Activated T-helper 17 cell treated with anti-CD3 and anti-CD28 coated beads, Interleukin-2, amount 50 U/mL, for 72 hours (primary cell): ENCODE measurements around the gene MCF2L. TPM values are rescaled to one million over a fixed set of nuclear protein-coding genes. Genes with fewer than 3 reads are reported as not detected.

Experiments used
- ATAC-seq: fragments of 150-1000 bp; cut with Tn5 transposase; replicated peaks from 2 replicates; pipeline ENCODE4 v1.10.0; 2021; ENCODE audit warnings: mild to moderate bottlenecking, moderate library complexity
- H3K27ac Mint-ChIP-seq: one replicate; pipeline ENCODE4 v1.8.0; 2022; ENCODE audit warnings: mixed read lengths
- H3K27me3 Mint-ChIP-seq: one replicate; pipeline ENCODE4 v1.8.0; 2022; ENCODE audit warnings: mixed read lengths
- H3K36me3 Mint-ChIP-seq: one replicate; pipeline ENCODE4 v1.8.0; 2022; ENCODE audit warnings: low read depth, mild to moderate bottlenecking, mixed read lengths
- H3K4me1 Mint-ChIP-seq: one replicate; pipeline ENCODE4 v1.8.0; 2022; ENCODE audit warnings: mixed read lengths
- H3K4me3 Mint-ChIP-seq: one replicate; pipeline ENCODE4 v1.8.0; 2022; ENCODE audit warnings: mild to moderate bottlenecking, mixed read lengths
- H3K9me3 Mint-ChIP-seq: one replicate; pipeline ENCODE4 v1.8.0; 2022; ENCODE audit warnings: mixed read lengths
- total RNA-seq, 2 donors: library from RNA; stranded (reverse); gene quantifications; one replicate each; pipeline ENCODE4 v1.2.3, GENCODE V29; 2022

Gene MCF2L
- total RNA-seq, 2 donors from 2014 or later: 2.0 to 3.0 TPM

GRCh38 chr13:112955271-112955937 lies 13.6 kb upstream of the MCF2L start:
- H3K27me3 Mint-ChIP-seq: peaks cover 4% of the 10 kb centered on the region
- no peak overlapping the region for H3K27ac Mint-ChIP-seq
- no peak for ATAC-seq
- H3K9me3 Mint-ChIP-seq: no peaks in the 10 kb centered on the region
- no peaks in the 10 kb centered on the region for H3K4me1 Mint-ChIP-seq
- H3K36me3 Mint-ChIP-seq: no peaks in the 10 kb centered on the region
- no peak overlapping the region for H3K4me3 Mint-ChIP-seq

GRCh38 chr13:112955956-112956355 lies 13.1 kb upstream of the MCF2L start:
- Mint-ChIP-seq H3K4me3 (no peak overlapping the region), H3K9me3 (no peaks in the 10 kb centered on the region)

GRCh38 chr13:112956571-112957294 lies 12.3 kb upstream of the MCF2L start:
- Mint-ChIP-seq H3K27ac (no peak overlapping the region), H3K27me3 (peaks cover 4% of the 10 kb centered on the region), H3K9me3 (no peaks in the 10 kb centered on the region), H3K36me3 (no peaks in the 10 kb centered on the region), H3K4me3 (no peak overlapping the region), H3K4me1 (no peaks in the 10 kb centered on the region)
- no peak for ATAC-seq

More at GRCh38 chr13:112955956-112956355, 13.1 kb upstream of the MCF2L start:
- Mint-ChIP-seq H3K27ac (no peak overlapping the region), H3K36me3 (no peaks in the 10 kb centered on the region), H3K4me1 (no peaks in the 10 kb centered on the region), H3K27me3 (peaks cover 4% of the 10 kb centered on the region)
- ATAC-seq: no peak

- Mint-ChIP-seq H3K4me3 (no peak overlapping the region), H3K27me3 (peaks cover 3% of the 10 kb centered on the region), H3K9me3 (no peaks in the 10 kb centered on the region), H3K27ac (no peak overlapping the region), H3K4me1 (no peaks in the 10 kb centered on the region), H3K36me3 (no peaks in the 10 kb centered on the region)
- ATAC-seq: no peak
These were observed 11.7 kb upstream of the MCF2L start for GRCh38 chr13:112957295-112957677.

- ATAC-seq: no peak
- Mint-ChIP-seq H3K4me1 (no peaks in the 10 kb centered on the region), H3K36me3 (no peaks in the 10 kb centered on the region), H3K9me3 (no peaks in the 10 kb centered on the region), H3K27ac (no peak overlapping the region), H3K27me3 (no peaks in the 10 kb centered on the region), H3K4me3 (no peak overlapping the region)
These were observed 10.7 kb upstream of the MCF2L start for GRCh38 chr13:112958127-112958989.

GRCh38 chr13:112959206-112959605 lies 9.8 kb upstream of the MCF2L start:
- Mint-ChIP-seq H3K36me3 (no peaks in the 10 kb centered on the region), H3K27ac (no peak overlapping the region), H3K27me3 (no peaks in the 10 kb centered on the region), H3K4me1 (no peaks in the 10 kb centered on the region), H3K9me3 (no peaks in the 10 kb centered on the region), H3K4me3 (no peak overlapping the region)
- no peak for ATAC-seq

GRCh38 chr13:112959701-112960542 lies 9.1 kb upstream of the MCF2L start:
- no peak for ATAC-seq
- Mint-ChIP-seq H3K27me3 (no peaks in the 10 kb centered on the region), H3K4me3 (no peak overlapping the region), H3K9me3 (no peaks in the 10 kb centered on the region), H3K27ac (no peak overlapping the region), H3K36me3 (no peaks in the 10 kb centered on the region), H3K4me1 (no peaks in the 10 kb centered on the region)

- Mint-ChIP-seq H3K27ac (no peak overlapping the region), H3K27me3 (no peaks in the 10 kb centered on the region), H3K4me1 (no peaks in the 10 kb centered on the region), H3K36me3 (no peaks in the 10 kb centered on the region), H3K4me3 (no peak overlapping the region), H3K9me3 (no peaks in the 10 kb centered on the region)
- no peak for ATAC-seq
These were observed 8.3 kb upstream of the MCF2L start for GRCh38 chr13:112960706-112961105.

GRCh38 chr13:112961457-112962369 lies 7.3 kb upstream of the MCF2L start:
- ATAC-seq: no peak
- H3K27me3 Mint-ChIP-seq: no peaks in the 10 kb centered on the region
- no peaks in the 10 kb centered on the region for H3K9me3 Mint-ChIP-seq
- H3K36me3 Mint-ChIP-seq: no peaks in the 10 kb centered on the region
- H3K4me3 Mint-ChIP-seq: no peak overlapping the region
- no peaks in the 10 kb centered on the region for H3K4me1 Mint-ChIP-seq
- H3K27ac Mint-ChIP-seq: no peak overlapping the region

- Mint-ChIP-seq H3K27ac (no peak overlapping the region), H3K9me3 (no peaks in the 10 kb centered on the region), H3K27me3 (no peaks in the 10 kb centered on the region), H3K4me1 (no peaks in the 10 kb centered on the region), H3K36me3 (no peaks in the 10 kb centered on the region), H3K4me3 (no peak overlapping the region)
- ATAC-seq: no peak
These were observed 6.6 kb upstream of the MCF2L start for GRCh38 chr13:112962396-112962795.

GRCh38 chr13:112962911-112963625 lies 5.9 kb upstream of the MCF2L start:
- Mint-ChIP-seq H3K36me3 (no peaks in the 10 kb centered on the region), H3K4me3 (no peak overlapping the region), H3K4me1 (peaks cover 3% of the 10 kb centered on the region), H3K27me3 (no peaks in the 10 kb centered on the region), H3K27ac (no peak overlapping the region), H3K9me3 (no peaks in the 10 kb centered on the region)
- ATAC-seq: no peak

- Mint-ChIP-seq H3K9me3 (no peaks in the 10 kb centered on the region), H3K36me3 (no peaks in the 10 kb centered on the region), H3K4me1 (peaks cover 5% of the 10 kb centered on the region), H3K27ac (no peak overlapping the region), H3K27me3 (no peaks in the 10 kb centered on the region), H3K4me3 (no peak overlapping the region)
- ATAC-seq: no peak
These were observed 5.4 kb upstream of the MCF2L start for GRCh38 chr13:112963641-112964040.

GRCh38 chr13:112964971-112965492 lies 4.0 kb upstream of the MCF2L start:
- H3K4me3 Mint-ChIP-seq: no peak overlapping the region
- no peaks in the 10 kb centered on the region for H3K9me3 Mint-ChIP-seq
- H3K4me1 Mint-ChIP-seq: peaks cover 15% of the 10 kb centered on the region
- H3K27me3 Mint-ChIP-seq: no peaks in the 10 kb centered on the region
- ATAC-seq: no peak
- no peak overlapping the region for H3K27ac Mint-ChIP-seq
- H3K36me3 Mint-ChIP-seq: no peaks in the 10 kb centered on the region
